Measurements from ENCODE around the gene CKMT2. TPM values are rescaled to one million over a fixed set of nuclear protein-coding genes. Genes with fewer than 3 reads are reported as not detected.

The CKMT2 gene
- total RNA-seq, 1 experiment from 2014 or later, result not detected

DNA sequence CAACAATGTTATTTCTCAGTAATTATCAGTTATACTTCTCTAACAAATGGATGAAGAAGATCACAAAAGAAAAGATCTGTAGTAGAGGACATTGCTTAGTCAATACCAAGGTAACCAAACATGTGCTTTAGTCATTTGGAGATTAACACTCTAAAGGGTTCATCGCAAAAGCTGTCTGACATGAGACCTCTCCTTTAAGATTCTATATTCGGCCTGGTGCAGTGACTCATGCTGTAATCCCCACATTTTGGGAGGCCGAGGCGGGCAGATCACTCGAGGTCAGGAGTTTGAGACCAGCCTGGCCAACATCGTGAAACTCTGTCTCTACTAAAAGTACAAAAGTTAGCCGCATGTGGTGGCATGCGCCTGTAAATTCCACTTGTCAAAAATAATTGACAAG, 18.3 kb upstream of the CKMT2 start:
- no peak for DNase-seq (ENCODE audit: low read depth)

- DNase-seq (ENCODE audit: low read depth), result no peak
These were observed 17.0 kb upstream of the CKMT2 start for GRCh38 chr5:81216152-81216551.

DNA sequence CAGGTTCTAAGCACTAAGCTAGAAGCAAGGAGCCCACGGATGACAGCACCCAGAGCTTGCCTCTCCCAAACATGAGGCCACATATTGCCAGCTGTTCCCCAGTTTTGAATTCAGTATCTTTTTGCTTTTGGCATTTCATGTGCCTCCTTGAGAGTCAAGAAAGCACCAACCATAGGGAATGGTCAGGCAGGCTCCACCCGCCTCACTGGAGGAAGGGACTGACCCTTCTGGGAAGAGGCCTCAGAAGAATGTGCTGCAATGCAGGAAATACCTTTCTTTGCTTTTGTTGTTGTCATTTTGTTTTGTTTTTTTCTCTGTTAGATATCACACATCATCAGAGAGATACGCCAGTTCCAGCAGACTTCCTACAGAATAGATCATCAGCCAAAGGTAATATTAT, 13.7 kb upstream of the CKMT2 start:
- DNase-seq (ENCODE audit: low read depth), result no peak

- no peak for DNase-seq (ENCODE audit: low read depth)
These were observed 10.8 kb upstream of the CKMT2 start for GRCh38 chr5:81222285-81222684.

- DNase-seq (ENCODE audit: low read depth), result no peak
These were observed 7.7 kb upstream of the CKMT2 start for GRCh38 chr5:81225463-81225862.

DNA sequence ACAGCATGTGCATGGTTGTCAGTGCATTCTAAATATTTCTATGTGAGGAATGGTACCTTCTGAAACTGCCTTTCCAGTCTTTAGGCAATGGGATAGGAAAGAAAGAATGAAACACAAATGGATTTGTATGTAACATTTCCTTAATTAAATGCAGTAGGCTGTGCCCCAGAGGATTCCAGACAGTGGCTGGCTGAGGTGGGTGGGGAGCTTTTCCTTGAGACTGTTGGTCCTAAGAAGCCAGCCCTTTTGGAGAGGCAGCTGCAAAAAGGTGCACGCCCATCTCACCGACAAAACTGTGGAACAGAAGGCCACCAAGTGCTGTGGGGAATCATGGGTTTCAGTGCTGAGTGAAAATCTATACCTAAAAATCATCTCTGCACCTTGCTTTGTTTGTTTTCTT, 6.8 kb upstream of the CKMT2 start:
- DNase-seq (ENCODE audit: low read depth), result no peak

GRCh38 chr5:81226949-81227348, 6.2 kb upstream of the CKMT2 start:
- no peak for DNase-seq (ENCODE audit: low read depth)

- no peak for DNase-seq (ENCODE audit: low read depth)
These were observed 5.0 kb upstream of the CKMT2 start for GRCh38 chr5:81228084-81228483.

DNA sequence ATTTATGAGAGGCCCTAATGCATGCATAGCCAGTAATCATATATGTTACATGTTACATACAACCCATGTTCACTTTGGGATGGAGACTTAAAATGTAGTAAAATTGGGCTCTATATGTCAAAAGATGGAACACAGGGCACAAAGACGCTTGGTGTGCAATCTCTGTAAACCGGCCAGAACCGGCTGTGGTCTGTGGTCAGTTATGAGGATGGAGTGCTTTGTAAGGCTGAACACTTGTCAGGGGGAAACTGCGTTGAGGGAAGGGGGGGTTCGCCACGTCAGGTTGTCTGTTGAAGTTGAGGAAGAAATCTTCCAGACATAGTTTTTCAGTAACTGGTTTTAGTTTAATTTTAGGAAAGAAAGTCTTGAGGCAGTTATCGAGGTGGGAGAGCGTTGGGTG, 2.7 kb upstream of the CKMT2 start:
- DNase-seq (ENCODE audit: low read depth), result no peak

- no peak for DNase-seq (ENCODE audit: low read depth)
These were observed 550 bp upstream of the CKMT2 start for GRCh38 chr5:81232464-81233079.

DNA sequence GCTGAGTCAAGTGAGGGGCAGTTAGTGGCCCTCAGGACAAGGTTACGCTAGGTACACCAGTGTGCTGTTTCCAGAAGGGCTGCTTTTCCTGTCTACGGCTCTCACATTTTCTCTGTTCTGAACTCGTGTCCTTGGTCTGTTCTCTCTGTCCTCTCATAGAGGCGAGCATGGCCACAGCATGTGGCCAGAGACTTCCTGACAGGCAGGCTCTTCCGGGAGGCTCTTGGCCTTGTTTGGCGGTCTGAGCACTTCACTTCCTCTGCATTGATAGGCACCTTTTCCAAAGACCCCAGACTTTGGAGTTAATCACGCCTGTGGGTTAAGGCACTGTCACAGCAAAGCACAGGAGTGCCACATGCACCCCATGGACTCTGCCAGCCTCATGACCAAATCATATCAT, 1.2 kb downstream of the CKMT2 start:
- DNase-seq (ENCODE audit: low read depth), result no peak

GRCh38 chr5:81234801-81235200, 1.7 kb downstream of the CKMT2 start:
- DNase-seq (ENCODE audit: low read depth), result no peak

GRCh38 chr5:81235287-81236072, 2.4 kb downstream of the CKMT2 start:
- DNase-seq (ENCODE audit: low read depth), result no peak

GRCh38 chr5:81238460-81238859, 5.3 kb downstream of the CKMT2 start:
- DNase-seq (ENCODE audit: low read depth), result no peak

DNA sequence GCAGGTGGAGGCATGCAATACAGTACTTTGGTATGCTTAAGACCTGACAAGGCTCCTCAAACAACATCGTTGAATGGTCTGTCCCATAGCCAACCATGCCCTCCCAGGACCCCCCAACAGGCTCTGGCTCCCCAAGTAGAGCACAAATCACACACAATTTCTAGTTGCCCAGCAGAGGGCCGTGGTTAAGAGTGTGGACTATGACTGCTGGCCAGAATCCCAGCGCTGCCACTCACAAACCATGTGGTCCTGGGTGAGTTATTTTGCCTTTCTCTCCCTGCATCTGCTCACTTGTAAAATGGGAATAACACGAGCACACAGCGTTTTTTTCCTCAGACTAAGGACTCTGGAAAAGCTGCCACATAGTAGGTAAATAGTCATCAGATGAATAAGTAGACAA, 6.5 kb downstream of the CKMT2 start:
- DNase-seq (ENCODE audit: low read depth), result no peak

DNA sequence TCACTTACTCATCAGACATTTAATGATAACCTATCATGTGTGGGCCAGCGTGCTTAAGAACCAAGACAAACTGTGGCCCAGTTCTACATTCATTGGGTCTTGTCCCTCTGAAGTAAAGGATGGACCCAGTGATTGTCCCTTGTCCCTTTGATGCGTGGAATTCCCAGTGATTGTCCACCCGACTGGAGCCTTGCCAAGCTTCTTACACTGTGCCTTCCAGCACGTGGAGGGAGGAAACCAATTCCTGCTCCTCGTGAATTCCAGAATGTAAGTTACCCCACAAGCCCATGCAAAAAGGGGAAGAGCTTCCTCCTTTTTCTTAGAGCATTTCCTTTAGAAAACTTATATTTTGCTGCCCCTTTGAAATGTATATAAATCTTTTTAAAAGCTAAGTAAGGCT, 7.9 kb downstream of the CKMT2 start:
- no peak for DNase-seq (ENCODE audit: low read depth)

- DNase-seq (ENCODE audit: low read depth), result no peak
These were observed 9.0 kb downstream of the CKMT2 start for GRCh38 chr5:81241961-81242648.

DNA sequence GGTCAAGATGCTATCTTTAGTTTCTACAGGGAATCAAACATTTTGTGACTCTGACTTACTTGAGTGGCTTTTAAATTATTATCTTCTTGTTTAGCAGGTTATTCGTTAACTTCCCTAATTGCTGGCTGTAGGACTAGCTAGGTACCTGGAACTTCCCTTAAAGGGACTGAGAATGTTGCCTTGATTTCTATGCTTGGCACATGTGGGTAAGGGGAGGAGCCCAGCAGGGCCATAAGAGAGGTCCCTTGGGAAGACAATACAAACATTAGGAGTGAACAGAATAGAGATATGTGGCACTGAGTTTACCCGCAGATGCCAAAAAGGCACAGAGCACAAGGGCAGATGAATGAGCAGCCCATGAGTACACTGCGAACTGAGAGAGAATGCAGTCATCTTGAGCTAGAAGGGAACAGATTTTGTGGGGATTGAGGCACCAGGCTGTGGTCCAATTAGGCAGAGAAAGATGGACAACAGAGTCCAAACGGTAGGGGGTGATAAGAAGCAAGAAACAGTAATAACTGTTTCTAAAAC, 9.8 kb downstream of the CKMT2 start:
- no peak for DNase-seq (ENCODE audit: low read depth)

GRCh38 chr5:81244451-81244850, 11.3 kb downstream of the CKMT2 start:
- DNase-seq (ENCODE audit: low read depth), result no peak

GRCh38 chr5:81245871-81246235, 12.7 kb downstream of the CKMT2 start:
- DNase-seq (ENCODE audit: low read depth), result no peak

- DNase-seq (ENCODE audit: low read depth), result no peak
These were observed 13.6 kb downstream of the CKMT2 start for GRCh38 chr5:81246697-81247096.

DNA sequence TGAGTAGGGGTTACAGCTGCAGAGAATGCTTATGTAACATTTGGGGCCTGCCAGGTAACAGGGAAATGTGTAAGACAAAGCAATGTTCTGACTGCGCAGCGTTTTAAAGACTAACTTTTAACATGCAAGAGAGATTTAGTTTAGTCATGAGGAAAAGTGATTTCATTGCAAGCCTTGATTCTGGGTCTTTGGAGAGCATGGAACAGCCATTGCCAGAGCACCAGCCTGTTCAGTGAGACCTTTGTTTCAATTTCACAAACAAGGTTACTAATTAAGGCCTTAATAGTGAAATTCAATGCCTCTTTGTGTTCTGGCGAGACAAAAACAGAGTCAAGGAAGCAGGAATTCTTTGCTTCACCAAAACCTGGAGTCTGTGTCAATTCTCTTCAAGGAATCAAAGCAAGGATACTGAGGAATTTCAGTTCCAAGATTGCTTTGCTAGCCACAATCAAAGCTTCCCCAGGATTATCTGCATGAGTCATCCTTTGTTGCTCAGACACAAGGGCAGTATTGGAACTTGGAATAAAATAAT, 14.4 kb downstream of the CKMT2 start:
- peak; percentile 69 for DNase-seq (ENCODE audit: low read depth)
